ENCODE data around the gene TEX54.

TEX54 gene

DNA sequence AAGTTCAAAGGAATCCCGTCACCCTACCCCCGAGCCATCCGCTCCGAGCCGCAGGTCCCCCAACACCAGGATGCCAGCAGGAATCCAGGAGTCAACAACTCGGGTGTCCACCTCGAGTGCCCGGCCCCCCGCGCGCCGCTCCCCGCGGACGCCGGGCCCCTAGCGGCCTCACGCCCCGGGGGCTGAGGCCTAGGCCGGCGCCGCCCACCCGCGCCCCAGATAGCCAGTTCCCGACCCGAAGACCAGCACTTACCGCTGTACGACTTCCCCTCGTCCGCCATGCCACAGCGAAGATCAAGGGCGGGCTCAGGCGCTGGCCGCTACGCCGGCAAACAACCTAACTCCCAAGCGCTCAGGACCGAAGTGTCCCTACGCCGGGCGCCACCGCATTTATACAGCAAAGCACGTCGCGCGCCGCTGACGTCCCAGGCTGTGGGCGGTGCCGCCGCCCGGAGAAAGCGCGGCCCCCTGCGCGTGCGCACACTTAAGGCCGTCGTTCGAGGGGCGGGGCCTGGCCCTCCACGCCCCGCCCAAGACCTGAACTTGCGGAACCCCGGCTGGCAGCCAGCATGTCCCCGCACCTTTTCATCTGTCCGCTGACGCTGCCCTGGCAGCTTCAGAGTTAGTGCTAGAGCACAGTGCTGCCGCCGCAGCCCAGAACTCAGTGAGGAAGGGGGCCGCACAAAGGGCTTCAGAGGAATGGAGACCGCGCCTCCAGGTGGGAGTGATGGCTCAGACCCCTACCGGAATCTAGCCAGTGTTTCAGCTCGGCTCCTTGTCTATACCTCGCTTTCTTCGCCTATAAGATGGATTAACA is 27.4 kb downstream of the TEX54 start, which contains the start of gene NXF1:
Gene NXF1, minus strand, starts transcription at position 365 of the 817 bp plus-strand sequence. Its CDS starts 84 bp downstream, at position 281.
- peaks cover 19% of the 10 kb centered on the region for H3K4me1 Mint-ChIP-seq
- no peaks in the 10 kb centered on the region for H3K27me3 Mint-ChIP-seq
- H3K27ac Mint-ChIP-seq (ENCODE audit: low read depth) = peak within 1 kb of the TSS; percentile 93
- peak within 1 kb of the TSS; percentile 94 for H3K4me3 Mint-ChIP-seq
- DNase-seq (ENCODE audit: low spot score in 2 of 2) = peak; percentile 95 to 97
- peaks cover 46% of the 10 kb centered on the region for H3K36me3 Mint-ChIP-seq (ENCODE audit: insufficient read depth)
- H3K9me3 Mint-ChIP-seq = no peaks in the 10 kb centered on the region
- peak; percentile 86 for ATAC-seq (replicated peaks; ENCODE audit: extremely low read depth, poor library complexity, severe bottlenecking)

DNA sequence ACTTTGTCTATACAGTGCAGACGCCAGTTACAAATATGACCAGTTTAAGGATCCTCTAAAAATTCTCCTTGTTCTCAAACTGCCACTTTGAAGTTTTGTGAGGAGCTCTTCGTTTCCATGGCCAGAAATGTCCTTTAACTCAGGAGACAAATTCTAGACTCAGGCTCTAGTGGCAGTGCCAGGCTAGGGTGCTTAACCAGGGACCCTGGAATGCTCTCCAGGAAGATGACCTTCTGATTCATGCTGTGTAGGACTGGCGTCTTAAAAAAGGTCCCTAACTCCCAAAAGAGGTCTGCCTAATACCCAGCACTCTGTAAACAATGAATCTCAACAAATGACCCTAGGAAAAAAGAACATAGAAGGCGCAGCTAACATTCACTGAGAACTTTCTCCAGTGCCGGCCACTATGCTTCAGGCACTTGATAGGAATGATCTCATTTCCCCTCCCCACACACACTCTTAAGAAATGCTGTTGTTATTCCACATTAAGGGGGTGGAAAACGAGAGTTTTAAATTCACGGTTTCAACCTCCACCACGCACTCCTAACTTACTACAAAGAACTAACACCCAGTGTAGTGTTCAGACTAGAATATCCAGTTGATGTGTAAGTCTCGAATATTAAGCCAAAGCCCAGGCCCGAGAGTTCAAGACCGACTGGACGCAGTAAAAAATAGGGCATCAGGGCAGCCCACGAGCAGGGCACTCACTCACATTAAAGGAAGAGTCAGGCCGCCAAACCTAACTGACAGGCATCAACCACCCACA is 28.1 kb downstream of the TEX54 start:
- Mint-ChIP-seq H3K9me3 (no peaks in the 10 kb centered on the region), H3K4me1 (peaks cover 24% of the 10 kb centered on the region), H3K27ac (ENCODE audit: low read depth) (peak overlapping the region; percentile 93), H3K4me3 (peak overlapping the region; percentile 94), H3K27me3 (no peaks in the 10 kb centered on the region), H3K36me3 (ENCODE audit: insufficient read depth) (peaks cover 54% of the 10 kb centered on the region)
- peak; percentile 45 for ATAC-seq (replicated peaks; ENCODE audit: extremely low read depth, poor library complexity, severe bottlenecking)
- DNase-seq (ENCODE audit: low spot score in 2 of 2) = no peak

DNA sequence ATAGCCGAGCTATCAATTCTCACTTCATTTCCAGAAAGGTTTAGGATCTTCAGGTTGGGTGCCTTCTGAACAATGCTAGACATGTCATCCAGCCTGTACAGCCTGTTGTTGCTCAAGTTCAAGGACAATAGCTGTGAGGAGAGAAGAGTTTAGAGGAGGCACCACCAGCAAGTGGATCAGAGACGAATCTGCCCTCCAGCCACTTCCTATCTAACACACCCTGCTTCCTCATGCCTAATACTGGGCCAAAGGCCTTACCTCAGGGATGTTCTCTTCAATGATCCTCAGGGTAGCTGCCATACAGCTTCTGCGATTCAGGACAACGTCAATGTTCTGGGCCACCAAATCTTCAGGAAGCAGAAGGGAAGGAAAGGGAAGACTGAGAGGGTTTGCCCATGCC is 31.6 kb downstream of the TEX54 start:
- no peaks in the 10 kb centered on the region for H3K27me3 Mint-ChIP-seq
- no peak overlapping the region for H3K4me3 Mint-ChIP-seq
- H3K36me3 Mint-ChIP-seq (ENCODE audit: insufficient read depth) = peaks cover 84% of the 10 kb centered on the region
- no peaks in the 10 kb centered on the region for H3K9me3 Mint-ChIP-seq
- H3K4me1 Mint-ChIP-seq = peaks cover 33% of the 10 kb centered on the region
- no peak for ATAC-seq (replicated peaks; ENCODE audit: extremely low read depth, poor library complexity, severe bottlenecking)
- no peak overlapping the region for H3K27ac Mint-ChIP-seq (ENCODE audit: low read depth)
- no peak for DNase-seq (ENCODE audit: low spot score in 2 of 2)

DNA sequence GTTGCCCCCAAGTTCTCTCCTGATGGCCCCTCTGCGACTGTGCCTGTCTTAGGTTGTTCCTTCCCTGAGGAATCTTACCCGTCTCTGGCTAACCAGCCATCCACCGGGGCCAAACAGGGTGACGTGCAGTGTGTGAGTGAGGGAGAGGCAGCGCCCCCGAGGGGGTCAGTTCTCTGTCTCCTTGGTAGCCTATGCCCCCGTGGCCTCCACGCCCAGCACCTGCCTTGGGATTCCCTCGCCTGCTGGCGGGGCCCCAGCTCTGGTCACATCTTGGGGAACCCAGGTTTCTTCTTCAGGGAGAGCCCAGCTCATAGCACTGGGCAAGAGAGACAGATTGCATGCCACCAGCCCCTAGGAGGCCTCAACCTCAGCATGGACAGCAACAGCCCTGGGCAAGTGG is 33.2 kb downstream of the TEX54 start:
- H3K9me3 Mint-ChIP-seq = no peaks in the 10 kb centered on the region
- H3K4me1 Mint-ChIP-seq = peaks cover 26% of the 10 kb centered on the region
- H3K27me3 Mint-ChIP-seq = no peaks in the 10 kb centered on the region
- peak overlapping the region; percentile 87 for H3K27ac Mint-ChIP-seq (ENCODE audit: low read depth)
- no peak for ATAC-seq (replicated peaks; ENCODE audit: extremely low read depth, poor library complexity, severe bottlenecking)
- no peak overlapping the region for H3K4me3 Mint-ChIP-seq
- H3K36me3 Mint-ChIP-seq (ENCODE audit: insufficient read depth) = peaks cover 89% of the 10 kb centered on the region
- no peak for DNase-seq (ENCODE audit: low spot score in 2 of 2)

DNA sequence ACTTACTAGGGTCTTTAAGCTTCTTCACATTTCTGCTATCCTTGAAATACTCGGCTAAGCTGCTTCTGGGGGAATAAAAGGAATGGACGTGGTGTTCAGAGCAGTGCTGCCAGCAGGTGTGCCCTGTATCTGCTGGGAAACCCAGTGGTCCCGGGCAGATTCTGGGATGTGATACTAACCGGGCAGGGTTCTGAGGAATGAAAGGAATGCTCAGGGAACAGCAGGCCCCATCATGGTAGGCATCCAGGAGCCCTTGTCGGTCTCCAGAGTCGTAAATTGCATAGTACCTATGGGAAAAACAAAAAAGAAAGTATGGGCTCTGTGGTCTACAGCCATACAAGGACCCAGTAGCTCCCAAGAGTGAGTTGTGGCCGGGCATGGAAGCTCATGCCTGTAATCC is 36.4 kb downstream of the TEX54 start:
- no peak overlapping the region for H3K4me3 Mint-ChIP-seq
- no peaks in the 10 kb centered on the region for H3K27me3 Mint-ChIP-seq
- no peaks in the 10 kb centered on the region for H3K9me3 Mint-ChIP-seq
- peaks cover 85% of the 10 kb centered on the region for H3K36me3 Mint-ChIP-seq (ENCODE audit: insufficient read depth)
- peaks cover 34% of the 10 kb centered on the region for H3K4me1 Mint-ChIP-seq
- no peak overlapping the region for H3K27ac Mint-ChIP-seq (ENCODE audit: low read depth)
- ATAC-seq (replicated peaks; ENCODE audit: extremely low read depth, poor library complexity, severe bottlenecking) = no peak
- DNase-seq (ENCODE audit: low spot score in 2 of 2) = no peak

DNA sequence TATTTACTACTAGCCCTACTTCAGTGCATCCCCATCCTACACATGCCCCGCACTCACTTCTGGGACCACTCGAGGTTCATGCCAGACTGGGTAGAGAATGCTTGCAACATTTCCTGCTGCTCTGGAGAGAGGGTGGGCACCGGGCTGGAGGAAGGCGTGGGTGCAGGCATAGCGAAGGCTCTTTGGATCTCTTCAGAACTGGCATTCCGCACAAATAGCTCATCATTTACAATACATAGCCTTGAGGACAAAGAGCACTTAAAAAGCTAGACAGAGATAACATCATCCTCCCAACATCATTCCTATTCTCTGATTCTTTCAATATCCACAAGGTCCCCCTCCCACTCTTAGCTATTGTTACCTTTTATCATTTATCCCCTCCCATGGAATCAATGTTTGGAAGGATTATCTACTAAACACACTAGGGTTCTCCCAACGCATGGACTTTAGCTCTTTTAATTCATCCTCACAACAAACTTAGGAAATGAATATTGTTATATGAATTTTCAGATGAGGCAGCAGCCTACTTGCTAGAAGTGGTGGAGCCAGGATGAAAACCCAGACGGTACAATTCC is 38.4 kb downstream of the TEX54 start:
- peak overlapping the region; percentile 29 for H3K27ac Mint-ChIP-seq (ENCODE audit: low read depth)
- H3K9me3 Mint-ChIP-seq = no peaks in the 10 kb centered on the region
- ATAC-seq (replicated peaks; ENCODE audit: extremely low read depth, poor library complexity, severe bottlenecking) (no peak), DNase-seq (ENCODE audit: low spot score in 2 of 2) (no peak)
- H3K27me3 Mint-ChIP-seq = no peaks in the 10 kb centered on the region
- peaks cover 49% of the 10 kb centered on the region for H3K4me1 Mint-ChIP-seq
- H3K4me3 Mint-ChIP-seq = no peak overlapping the region
- H3K36me3 Mint-ChIP-seq (ENCODE audit: insufficient read depth) = peaks cover 68% of the 10 kb centered on the region

DNA sequence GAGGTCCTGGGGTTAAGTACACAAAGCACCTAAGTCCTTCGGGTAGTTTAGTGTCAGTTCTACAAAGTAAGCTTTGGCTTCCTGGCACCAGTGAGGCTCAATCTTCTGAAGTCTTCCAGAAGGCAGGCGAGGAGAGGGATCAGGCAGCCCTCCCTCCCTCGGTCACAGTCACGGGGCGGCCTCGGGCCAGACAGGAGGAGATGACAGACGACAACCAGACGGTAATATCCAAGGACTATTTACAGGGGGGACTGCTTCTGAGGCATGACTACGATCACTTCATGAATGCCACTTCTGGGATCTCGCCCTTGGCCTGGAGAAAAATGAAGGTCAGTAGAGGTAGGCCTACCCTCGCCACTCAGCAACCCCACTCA is 40.5 kb downstream of the TEX54 start:
- Mint-ChIP-seq H3K4me3 (peak overlapping the region; percentile 97), H3K27ac (ENCODE audit: low read depth) (peak overlapping the region; percentile 83), H3K4me1 (peaks cover 51% of the 10 kb centered on the region), H3K27me3 (no peaks in the 10 kb centered on the region), H3K9me3 (no peaks in the 10 kb centered on the region), H3K36me3 (ENCODE audit: insufficient read depth) (peaks cover 54% of the 10 kb centered on the region)
- no peak for DNase-seq (ENCODE audit: low spot score in 2 of 2)
- ATAC-seq (replicated peaks; ENCODE audit: extremely low read depth, poor library complexity, severe bottlenecking) = no peak

DNA sequence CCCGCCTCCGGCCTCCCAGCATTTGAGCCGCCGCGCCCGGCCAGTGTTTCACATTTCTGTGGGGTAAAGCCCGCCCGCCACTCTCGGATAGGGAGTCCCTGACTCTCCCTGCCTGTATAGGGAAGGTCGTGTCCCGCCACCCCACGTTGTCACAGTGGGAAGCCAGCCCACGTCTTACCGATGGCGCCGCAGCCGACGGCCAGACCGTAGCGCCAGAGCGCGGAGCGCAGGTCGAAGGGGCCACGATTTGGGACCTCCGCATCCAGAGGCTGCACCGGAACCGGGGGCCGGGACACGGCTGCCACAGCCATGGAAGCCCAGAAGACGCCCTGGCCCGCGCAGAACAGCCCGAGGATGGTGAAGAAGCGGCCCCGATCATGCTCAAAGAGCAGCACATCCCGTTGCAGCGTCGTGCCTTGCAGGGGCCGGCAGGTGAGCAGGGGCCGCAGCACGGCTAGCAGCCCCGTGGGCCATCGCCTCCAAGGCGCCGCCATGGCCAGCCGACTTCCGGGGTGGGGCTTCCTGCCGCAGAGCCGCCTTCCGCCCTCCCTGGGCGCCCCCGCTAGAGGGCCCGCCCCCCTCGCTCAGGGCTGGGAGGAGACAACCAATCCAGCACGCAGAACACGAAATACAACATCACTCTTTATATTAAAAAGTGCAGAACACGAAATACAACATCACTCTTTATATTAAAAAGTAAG is 41.0 kb downstream of the TEX54 start, which contains the start of gene TMEM223:
Gene TMEM223, minus strand, starts transcription at position 506 of the 701 bp plus-strand sequence. Its CDS starts 12 bp downstream, at position 494.
- no peaks in the 10 kb centered on the region for H3K9me3 Mint-ChIP-seq
- H3K27me3 Mint-ChIP-seq = no peaks in the 10 kb centered on the region
- peak; percentile 80 to 83 for DNase-seq (ENCODE audit: low spot score in 2 of 2)
- H3K27ac Mint-ChIP-seq (ENCODE audit: low read depth) = peak within 1 kb of the TSS; percentile 83
- H3K4me3 Mint-ChIP-seq = peak within 1 kb of the TSS; percentile 97
- peaks cover 51% of the 10 kb centered on the region for H3K36me3 Mint-ChIP-seq (ENCODE audit: insufficient read depth)
- H3K4me1 Mint-ChIP-seq = peaks cover 51% of the 10 kb centered on the region
- ATAC-seq (replicated peaks; ENCODE audit: extremely low read depth, poor library complexity, severe bottlenecking) = peak; percentile 73

DNA sequence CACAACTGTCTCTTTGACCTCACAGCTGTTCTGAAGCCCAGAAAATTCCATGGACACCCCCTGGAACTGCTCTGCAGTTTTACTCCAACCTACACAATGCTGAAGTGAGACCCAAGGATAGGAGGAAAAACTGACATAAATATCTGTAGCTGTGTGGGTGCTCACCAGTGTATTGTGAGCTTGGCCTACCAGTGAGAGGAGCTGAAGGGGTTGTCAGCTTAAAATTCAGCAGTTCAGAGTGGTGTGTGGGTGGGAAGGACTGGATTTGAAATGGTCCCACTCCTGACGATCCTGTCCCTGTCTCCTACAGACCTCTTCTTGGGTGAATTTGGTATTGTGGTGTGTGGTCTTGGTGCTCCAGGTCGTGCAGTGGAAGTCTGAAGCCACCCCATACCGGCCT is 43.1 kb downstream of the TEX54 start:
- no peak for DNase-seq (ENCODE audit: low spot score in 2 of 2)
- H3K9me3 Mint-ChIP-seq = no peaks in the 10 kb centered on the region
- H3K36me3 Mint-ChIP-seq (ENCODE audit: insufficient read depth) = peaks cover 39% of the 10 kb centered on the region
- peaks cover 53% of the 10 kb centered on the region for H3K4me1 Mint-ChIP-seq
- peak overlapping the region; percentile 74 for H3K27ac Mint-ChIP-seq (ENCODE audit: low read depth)
- ATAC-seq (replicated peaks; ENCODE audit: extremely low read depth, poor library complexity, severe bottlenecking) = no peak
- H3K4me3 Mint-ChIP-seq = peak overlapping the region; percentile 97
- no peaks in the 10 kb centered on the region for H3K27me3 Mint-ChIP-seq

DNA sequence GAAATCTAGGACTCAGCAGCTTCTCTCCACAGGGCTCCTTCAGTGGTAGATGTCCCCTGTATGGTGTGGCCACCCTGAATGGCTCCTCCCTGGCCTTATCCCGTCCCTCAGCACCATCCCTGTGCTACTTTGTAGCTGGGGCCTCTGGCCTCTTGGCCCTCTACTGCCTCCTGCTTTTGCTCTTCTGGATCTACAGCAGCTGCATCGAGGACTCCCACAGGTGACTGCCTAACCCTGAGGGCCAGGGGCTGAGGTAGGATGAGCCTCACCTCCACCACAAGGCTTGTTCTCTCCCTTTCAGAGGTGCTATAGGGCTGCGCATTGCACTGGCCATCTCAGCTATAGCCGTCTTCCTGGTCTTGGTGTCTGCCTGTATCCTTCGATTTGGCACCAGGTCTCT is 43.6 kb downstream of the TEX54 start:
- Mint-ChIP-seq H3K9me3 (no peaks in the 10 kb centered on the region), H3K27ac (ENCODE audit: low read depth) (peak overlapping the region; percentile 74), H3K4me1 (peaks cover 48% of the 10 kb centered on the region), H3K4me3 (peak overlapping the region; percentile 97), H3K36me3 (ENCODE audit: insufficient read depth) (peaks cover 34% of the 10 kb centered on the region), H3K27me3 (no peaks in the 10 kb centered on the region)
- ATAC-seq (replicated peaks; ENCODE audit: extremely low read depth, poor library complexity, severe bottlenecking) (no peak), DNase-seq (ENCODE audit: low spot score in 2 of 2) (no peak)

DNA sequence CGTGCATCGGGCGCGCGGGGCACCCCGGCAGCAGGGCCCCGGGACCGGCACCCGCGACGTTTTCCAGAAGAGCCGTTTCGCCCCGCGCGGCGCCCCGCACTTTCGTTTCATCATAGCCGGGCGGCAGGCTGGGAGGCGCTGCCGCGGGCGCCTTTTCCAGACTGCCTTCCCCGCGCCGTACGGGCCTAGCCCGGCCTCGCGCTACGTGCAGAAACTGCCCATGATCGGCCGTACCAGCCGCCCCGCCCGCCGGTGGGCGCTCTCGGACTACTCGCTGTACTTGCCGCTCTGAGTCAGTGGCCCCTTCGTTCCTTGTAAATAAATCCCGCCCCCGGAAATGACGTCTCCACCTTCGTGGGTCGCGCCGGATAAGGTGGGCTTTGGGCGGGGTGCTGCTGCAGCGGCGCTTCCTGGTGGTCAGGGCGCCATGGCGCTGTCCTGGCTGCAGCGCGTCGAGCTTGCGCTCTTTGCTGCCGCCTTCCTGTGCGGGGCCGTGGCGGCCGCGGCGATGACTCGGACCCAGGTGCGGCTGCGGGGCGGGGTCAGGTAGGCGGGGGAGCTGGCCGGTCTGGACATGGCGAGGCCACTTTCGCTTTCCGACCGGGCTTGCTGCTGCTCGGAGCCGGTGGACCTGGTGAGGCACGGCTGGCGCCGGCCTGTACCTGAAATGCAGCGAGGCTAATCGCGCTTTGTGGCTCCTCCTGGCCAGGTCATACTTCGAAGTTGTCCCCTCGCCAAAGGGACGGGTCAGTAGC is 45.5 kb downstream of the TEX54 start, which contains the start of gene TMEM179B:
Gene TMEM179B, plus strand, starts transcription at position 398 of the 755 bp plus-strand sequence. Its CDS starts 30 bp downstream, at position 428.
- ATAC-seq (replicated peaks; ENCODE audit: extremely low read depth, poor library complexity, severe bottlenecking) = peak; percentile 78
- H3K36me3 Mint-ChIP-seq (ENCODE audit: insufficient read depth) = peaks cover 30% of the 10 kb centered on the region

More for the DNA sequence above, 45.5 kb downstream of the TEX54 start, which contains the start of gene TMEM179B:
- no peaks in the 10 kb centered on the region for H3K27me3 Mint-ChIP-seq
- H3K4me1 Mint-ChIP-seq = peaks cover 48% of the 10 kb centered on the region
- H3K9me3 Mint-ChIP-seq = no peaks in the 10 kb centered on the region
- peak; percentile 95 to 97 for DNase-seq (ENCODE audit: low spot score in 2 of 2)
- peak within 1 kb of the TSS; percentile 91 for H3K27ac Mint-ChIP-seq (ENCODE audit: low read depth)
- peak within 1 kb of the TSS; percentile 97 for H3K4me3 Mint-ChIP-seq
